ENCODE data around the gene ZBTB47.

ZBTB47 gene

GRCh38 chr3:42701371-42702065, 48.0 kb downstream of the ZBTB47 start:
- DNase-seq: peak; percentile 43

- no peak for DNase-seq
Measured at GRCh38 chr3:42702066-42702951, 48.8 kb downstream of the ZBTB47 start, which contains the start of gene HHATL. Gene HHATL, minus strand, starts transcription at chr3:42702798. Its CDS starts 1,972 bp downstream, at chr3:42700826.

DNA sequence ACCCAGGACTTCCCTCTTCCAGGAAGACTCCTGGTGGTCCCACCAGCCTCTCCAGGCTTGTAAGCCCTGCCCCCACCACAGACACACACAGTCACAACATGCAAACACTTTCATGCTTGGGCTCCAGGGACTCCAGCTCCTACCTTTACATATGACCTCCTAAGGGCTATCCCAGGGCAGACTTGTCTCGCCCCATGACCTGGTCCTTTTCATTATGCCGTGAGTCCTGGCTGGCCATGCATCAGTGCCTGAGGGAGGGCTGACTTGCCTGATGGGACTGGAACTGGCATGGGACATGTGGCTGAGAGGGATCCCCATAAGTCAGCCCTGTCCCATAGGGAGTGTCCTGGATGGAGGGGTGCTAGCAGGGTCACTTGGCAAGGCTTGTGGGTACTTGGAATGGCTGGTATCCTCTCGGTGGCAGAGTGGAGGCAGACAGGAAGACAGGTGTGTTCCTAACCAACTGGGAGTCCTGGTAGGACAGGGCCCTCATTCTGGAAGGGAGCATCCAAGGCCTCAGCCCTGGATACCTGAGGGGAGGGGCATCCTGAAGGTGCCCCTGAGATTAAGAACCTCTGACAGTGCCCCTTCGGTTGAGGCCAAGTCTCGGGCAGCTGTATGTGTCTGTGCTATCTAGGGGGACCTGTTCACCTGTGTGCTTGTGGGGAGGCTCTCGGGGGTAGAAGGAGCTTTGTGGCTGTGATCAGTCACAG, 49.6 kb downstream of the ZBTB47 start:
- DNase-seq: no peak

- DNase-seq: no peak
Measured at GRCh38 chr3:42703695-42704025, 50.2 kb downstream of the ZBTB47 start.

- no peak for DNase-seq
Measured at GRCh38 chr3:42704136-42704841, 50.8 kb downstream of the ZBTB47 start.

DNA sequence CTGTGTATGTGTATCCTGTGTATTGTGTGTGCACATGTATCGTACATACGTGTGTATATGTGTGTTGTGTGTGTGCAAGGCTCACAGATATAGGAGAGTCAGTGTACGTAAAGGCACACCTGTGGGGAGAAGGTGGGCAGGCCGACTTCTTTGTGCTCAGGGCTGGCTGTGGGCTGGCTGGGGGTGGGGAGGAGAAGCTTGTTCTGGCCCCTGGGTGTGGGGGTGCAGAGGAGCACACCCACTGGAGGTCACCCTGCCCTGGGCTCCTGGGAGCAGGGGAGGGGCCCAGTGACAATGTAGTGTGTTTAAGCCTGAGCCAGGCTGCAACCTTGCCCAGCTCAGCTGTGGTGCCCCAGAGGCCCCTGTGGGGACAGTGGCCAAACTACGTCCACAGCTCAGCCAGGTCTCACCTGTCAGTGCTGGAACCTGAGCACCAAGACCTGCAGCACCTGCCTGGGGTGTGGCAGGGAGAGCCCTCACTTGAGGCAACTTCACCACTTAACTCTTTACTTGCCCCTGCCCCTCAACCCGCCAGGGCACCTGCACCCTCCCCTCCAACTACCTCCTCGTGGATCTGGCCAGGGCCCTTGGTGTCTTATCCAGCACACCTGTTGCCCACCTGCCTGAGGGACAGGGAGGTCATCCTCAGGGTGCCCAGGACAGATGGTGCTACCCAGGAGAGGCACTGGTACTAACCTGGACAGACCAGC, 51.7 kb downstream of the ZBTB47 start:
- DNase-seq: no peak

DNA sequence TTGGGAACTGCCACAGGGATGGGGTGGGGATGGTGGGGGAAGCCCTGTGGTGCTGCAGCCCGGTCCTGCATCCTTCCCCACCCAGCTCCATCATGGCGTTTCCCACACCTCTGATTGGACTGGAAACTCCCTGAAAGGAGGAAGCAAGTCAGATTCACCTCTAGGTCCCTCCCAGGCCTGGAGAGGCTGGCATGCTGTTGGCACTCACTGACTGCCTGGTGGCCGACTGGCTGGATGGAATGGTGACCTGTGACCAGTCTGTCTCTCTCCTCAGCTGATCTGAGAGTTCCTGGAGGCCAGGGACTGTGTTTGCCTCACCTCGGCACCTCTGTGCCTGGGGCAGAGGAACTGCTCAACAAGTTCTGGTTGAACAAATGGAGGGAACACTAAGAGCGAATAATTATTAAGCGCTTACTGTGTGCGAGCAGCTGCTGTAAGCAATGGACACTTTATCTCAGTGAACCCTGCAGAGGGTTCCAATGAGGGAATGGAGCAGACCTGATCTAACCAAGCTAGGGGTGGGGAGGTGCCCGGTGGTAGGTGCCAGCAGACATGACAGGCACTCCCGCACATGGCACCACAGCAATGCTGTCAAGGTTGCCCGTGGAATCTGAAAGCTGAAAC, 52.6 kb downstream of the ZBTB47 start:
- no peak for DNase-seq

DNA sequence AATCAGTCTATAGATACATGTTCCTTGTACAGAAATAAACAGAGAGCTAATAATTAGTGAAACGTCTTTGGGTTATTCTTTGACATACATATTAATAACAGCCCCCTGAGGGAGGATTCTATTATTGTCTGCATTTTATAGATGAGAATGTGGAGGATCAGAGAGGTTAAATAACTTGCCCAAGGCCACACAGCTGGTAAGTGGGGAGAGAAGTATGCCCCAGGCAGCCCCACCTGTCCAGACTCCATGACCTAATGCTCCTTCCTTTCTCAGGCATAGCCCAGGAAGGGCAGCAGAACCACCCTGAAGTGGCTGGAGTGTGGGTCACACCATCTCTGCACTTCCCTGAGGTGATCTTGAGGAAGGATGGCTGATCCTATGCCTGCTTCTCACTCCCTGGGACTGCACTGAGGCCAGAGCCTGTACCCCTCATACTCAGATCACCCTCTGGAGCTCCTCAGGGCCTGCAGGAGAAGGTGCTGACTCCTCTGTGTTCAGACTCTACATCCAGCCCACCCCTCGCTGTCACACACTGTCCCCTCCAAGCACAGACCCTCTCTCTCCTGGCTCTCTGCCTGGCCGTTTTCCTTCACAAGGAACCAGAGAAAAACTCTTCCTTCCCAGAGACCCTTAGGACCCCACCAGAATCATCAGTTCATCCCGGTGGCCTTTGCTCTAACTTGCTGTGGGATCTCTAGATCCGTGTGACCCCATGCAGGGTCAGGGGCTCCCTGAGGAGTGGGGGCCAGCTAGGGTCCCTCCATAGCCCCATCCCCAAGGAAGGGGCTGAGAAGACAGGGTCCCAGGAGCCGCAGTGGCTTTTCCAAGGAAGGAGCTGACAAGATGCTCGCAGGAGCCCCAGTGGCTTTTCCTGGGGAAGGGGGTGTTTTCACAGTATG, 53.5 kb downstream of the ZBTB47 start:
- no peak for DNase-seq

DNA sequence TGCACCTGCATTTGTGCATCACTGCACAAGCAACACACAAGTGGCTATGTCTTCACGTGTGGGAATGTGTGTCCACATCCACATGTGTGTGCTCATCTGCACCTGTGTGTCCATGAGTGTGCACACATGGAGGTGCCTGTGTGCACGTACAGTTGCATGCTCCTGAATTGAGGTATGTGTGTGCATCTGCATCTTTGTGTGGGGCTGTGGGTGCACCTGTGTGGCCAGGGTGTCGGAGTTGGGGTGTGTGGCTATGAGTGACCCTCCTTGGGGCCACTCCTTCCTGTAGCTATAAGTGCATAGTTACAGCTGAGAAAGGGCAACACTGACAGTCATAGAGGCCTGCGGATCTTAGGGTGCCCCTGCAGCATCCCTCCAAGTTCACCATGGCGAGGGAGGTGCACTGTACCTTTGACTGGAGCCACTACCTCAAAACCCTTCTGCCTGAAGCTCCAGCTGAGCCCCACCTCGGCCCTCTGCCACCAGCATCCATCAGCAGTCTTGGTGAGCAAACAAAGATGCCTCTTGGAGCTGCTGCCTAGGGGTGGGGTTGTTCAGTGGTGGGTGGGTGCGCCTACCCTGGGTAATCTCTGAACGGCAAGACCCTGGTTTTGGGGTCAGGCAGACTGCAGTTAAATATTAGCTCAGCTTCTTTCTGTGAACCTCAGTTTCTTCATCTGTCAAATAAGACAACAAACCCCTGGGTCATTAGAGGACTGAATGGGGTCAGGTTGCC, 54.3 kb downstream of the ZBTB47 start:
- no peak for DNase-seq

DNA sequence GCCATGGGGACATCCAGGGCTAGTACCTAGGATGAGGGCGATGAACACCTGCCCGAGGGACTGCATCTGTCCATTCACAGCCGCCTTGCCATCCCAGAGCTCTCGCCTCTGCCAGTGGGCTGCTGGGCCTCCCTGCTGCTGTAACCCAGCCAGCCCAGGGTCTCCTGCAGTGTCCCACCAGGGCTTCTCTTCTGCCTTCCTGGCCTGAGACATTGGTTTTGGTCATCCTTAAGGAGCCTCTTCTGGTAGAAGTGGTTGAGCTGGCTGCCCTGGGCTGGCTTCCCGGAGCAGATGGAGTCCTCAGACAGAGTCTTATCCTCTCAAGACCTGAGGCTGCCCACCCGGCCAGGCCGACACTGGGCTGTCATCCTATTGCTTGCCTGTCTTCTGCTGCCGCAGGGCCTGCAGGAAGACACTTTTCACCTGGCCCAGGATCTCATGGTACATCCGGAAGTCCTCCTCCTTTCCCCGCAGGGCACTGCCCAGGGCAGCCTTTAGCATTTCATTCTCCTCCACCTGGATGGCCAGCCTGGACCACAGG, 55.2 kb downstream of the ZBTB47 start:
- no peak for DNase-seq

- DNase-seq: no peak
Measured at GRCh38 chr3:42709621-42710020, 56.1 kb downstream of the ZBTB47 start.

DNA sequence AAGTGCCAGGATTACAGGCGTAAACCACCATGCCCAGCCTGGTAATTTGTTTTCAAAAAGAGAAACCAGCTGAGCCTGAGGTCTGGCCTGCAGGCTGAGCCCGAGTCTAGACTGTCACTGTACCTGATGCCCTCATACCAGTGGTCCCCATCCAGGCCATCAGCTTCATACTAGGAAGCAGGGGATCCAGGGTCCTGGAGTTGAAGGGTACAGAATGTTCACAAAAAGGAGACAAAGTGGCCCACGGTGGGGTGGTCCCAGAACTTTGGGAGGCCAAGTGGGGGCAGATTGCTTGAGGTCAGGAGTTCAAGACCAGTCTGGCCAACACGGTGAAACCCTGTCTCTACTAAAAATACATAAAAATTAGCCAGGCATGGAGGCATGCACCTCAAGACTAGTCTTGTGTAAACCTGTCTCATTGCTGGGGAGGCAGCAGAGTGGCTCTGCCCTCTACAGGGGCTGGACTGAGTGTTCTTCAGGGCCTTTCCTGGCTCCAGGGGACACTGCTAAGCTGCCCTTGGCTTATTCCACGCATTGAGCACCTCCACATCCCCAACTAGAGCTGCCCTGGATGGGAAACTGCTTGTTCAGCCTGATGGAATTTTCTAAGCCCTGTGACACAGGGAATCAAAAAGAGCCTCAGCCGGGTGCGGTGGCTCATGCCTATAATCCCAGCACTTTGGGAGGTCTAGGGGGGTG, 57.0 kb downstream of the ZBTB47 start:
- no peak for DNase-seq

DNA sequence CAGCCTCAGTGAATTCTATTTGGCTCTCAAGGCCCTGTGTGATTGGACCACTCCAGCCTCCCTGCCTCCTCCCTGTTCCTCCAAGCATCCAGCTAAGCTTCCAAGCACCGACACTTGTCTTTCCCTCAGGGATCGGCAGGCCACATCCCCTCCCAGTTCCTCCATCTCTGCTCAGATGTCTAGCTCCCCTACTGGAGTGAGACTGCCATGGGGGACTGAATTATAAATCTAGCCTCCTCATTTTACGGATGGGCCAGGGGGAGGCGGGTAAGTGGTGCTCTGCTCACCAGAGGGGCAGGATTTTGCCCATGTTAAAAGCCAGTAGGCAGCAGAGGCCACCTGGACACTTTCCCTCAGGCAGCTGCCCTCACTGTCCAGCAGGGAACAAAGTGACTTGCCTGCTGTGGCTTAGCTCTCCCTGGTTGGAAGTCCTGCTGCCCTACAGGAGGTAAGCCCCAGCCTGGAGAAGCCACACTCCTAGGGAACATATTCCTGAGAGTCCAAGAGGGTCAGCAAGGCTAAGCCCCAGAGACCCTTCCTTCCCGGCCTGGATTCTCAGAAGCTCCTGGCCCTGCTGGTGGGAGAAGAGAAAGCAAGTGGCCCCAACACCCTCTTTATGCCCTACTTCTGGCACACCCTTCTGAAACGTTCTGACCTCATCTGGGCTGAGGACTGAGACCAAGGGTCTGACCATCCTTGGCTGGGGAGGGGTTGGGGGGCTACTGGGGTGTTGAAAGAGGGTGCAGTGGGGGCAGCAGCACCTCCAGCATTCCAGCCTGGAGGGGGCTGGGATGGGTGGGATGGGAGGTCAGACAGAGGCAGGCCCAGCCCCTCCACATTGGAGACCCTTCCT, 58.2 kb downstream of the ZBTB47 start:
- no peak for DNase-seq

DNA sequence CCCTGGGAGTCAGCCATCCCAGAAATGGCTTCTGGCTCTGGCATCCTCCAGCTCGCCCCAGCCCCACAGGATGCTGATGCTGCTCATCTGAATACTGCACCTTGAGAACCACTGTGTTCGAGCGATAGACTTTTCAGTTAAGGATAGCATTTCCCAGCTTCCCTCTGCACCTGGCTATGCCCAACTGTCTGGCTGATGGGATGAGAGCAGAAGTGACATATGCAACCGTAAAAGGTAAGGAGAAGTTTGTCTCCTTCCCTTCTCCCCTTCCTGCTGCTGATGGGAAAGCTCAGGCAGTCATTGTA, 58.8 kb downstream of the ZBTB47 start:
- DNase-seq: no peak

- no peak for DNase-seq
Measured at GRCh38 chr3:42712688-42713372, 59.3 kb downstream of the ZBTB47 start.

- peak; percentile 23 for DNase-seq
Measured at GRCh38 chr3:42713747-42714146, 60.2 kb downstream of the ZBTB47 start.

DNA sequence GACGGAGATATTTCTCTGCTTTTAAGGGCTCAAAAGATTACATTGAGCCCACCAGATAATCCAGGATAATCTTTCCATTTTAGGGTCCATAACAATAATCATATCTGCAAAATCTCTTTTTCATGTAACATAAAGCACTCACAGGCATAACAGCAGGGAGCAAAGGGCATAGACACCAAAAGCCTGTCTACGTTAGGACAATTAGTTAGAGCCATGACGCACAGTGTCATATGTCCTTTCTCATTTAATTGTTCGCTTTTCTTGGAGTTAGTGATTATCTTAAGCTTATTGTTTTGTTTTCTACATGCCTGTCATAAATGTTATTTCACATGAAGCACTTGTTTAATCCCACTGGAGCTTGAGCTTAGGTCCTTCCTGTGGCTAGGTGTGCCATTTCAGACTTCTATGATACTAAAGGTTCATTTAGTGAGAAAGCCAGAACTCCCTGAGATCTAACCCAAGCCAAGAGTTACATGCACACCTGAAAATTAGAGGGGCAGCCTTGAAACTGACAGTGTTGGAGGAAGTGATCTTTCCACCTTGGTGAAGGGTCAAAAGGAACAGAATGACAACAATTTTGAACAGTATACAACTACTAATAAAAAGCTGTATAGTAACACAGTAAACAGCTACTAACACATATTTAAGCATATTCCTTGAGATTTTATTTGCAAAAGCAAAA, 60.8 kb downstream of the ZBTB47 start:
- DNase-seq: no peak
